Trophoblast cell (in vitro differentiated cells and primary cell): Measurements from ENCODE around the gene CPT1B.

Experiments
- DNase-seq, 2 donors: peaks; one replicate each; pipeline ENCODE4 v3.0.0-alpha.2; 2016
- H2AFZ ChIP-seq: 2 replicates; pipeline ENCODE4 v1.6.1; 2013; ENCODE audit warnings: low read length, moderate library complexity, mild to moderate bottlenecking; ENCODE audit not compliant: insufficient read depth, poor library complexity
- H2AK5ac ChIP-seq: 2 replicates; pipeline ENCODE4 v1.6.1; 2013; ENCODE audit warnings: mild to moderate bottlenecking, low read length
- H2BK120ac ChIP-seq: 2 replicates; pipeline ENCODE4 v1.6.1; 2013; ENCODE audit warnings: low read length, mild to moderate bottlenecking, moderate library complexity; ENCODE audit not compliant: insufficient read depth, poor library complexity
- H2BK12ac ChIP-seq: 2 replicates; pipeline ENCODE4 v1.6.1; 2013; ENCODE audit warnings: mild to moderate bottlenecking, low read length, moderate library complexity
- H2BK5ac ChIP-seq: 2 replicates; pipeline ENCODE4 v1.6.1; 2013; ENCODE audit warnings: low read length, low read depth, moderate library complexity, mild to moderate bottlenecking; ENCODE audit not compliant: poor library complexity
- H3K14ac ChIP-seq: 2 replicates; pipeline ENCODE4 v1.6.1; 2013; ENCODE audit warnings: mild to moderate bottlenecking, low read length
- H3K18ac ChIP-seq: 2 replicates; pipeline ENCODE4 v1.6.1; 2013; ENCODE audit warnings: mild to moderate bottlenecking, low read length
- H3K23ac ChIP-seq: 2 replicates; pipeline ENCODE4 v1.6.1; 2013; ENCODE audit warnings: low read length
- H3K27ac ChIP-seq: 2 replicates; pipeline ENCODE4 v1.5.1; 2013; ENCODE audit warnings: low read depth, mild to moderate bottlenecking, inconsistent platforms, low read length, moderate library complexity
- H3K27me3 ChIP-seq: 2 replicates; pipeline ENCODE4 v1.6.1; 2013; ENCODE audit warnings: inconsistent platforms, mild to moderate bottlenecking, low read length, moderate library complexity; ENCODE audit not compliant: insufficient read depth
- H3K36me3 ChIP-seq, 2 experiments: 1 replicate in 1 of 2; 2 replicates in 1 of 2; pipeline ENCODE4 v1.6.1; 2013; ENCODE audit warnings: low read length in 2 of 2, mild to moderate bottlenecking in 2 of 2, moderate library complexity in 1 of 2; ENCODE audit not compliant: insufficient read depth in 2 of 2, control insufficient read depth in 1 of 2
- H3K4ac ChIP-seq: 2 replicates; pipeline ENCODE4 v1.6.1; 2013; ENCODE audit warnings: low read depth, mild to moderate bottlenecking, low read length, moderate library complexity
- H3K4me1 ChIP-seq, 2 experiments: 1 replicate in 1 of 2; 2 replicates in 1 of 2; pipeline ENCODE4 v1.6.1; 2013; ENCODE audit warnings: low read length in 2 of 2, mild to moderate bottlenecking in 2 of 2, moderate library complexity in 1 of 2; ENCODE audit not compliant: insufficient read depth in 2 of 2, control insufficient read depth in 1 of 2
- H3K4me2 ChIP-seq: 2 replicates; pipeline ENCODE4 v1.6.1; 2013; ENCODE audit warnings: inconsistent platforms, mild to moderate bottlenecking, low read length, moderate library complexity
- H3K4me3 ChIP-seq: 2 replicates; pipeline ENCODE4 v1.5.1; 2013; ENCODE audit warnings: mild to moderate bottlenecking, low read depth, low read length, inconsistent platforms
- H3K79me1 ChIP-seq: one replicate; pipeline ENCODE4 v1.6.1; 2013; ENCODE audit warnings: low read length
- H3K79me2 ChIP-seq: 2 replicates; pipeline ENCODE4 v1.6.1; 2013; ENCODE audit warnings: low read length, mild to moderate bottlenecking; ENCODE audit not compliant: control insufficient read depth, insufficient read depth, poor library complexity
- H3K9ac ChIP-seq: 2 replicates; pipeline ENCODE4 v1.6.1; 2013; ENCODE audit warnings: mild to moderate bottlenecking, low read length
- H3K9me3 ChIP-seq: 2 replicates; pipeline ENCODE4 v1.6.1; 2013; ENCODE audit warnings: low read depth, mild to moderate bottlenecking, control low read depth, inconsistent platforms, low read length; ENCODE audit not compliant: insufficient read depth
- H4K12ac ChIP-seq: 2 replicates; pipeline ENCODE4 v1.6.1; 2013; ENCODE audit warnings: low read depth, mild to moderate bottlenecking, low read length, moderate library complexity
- H4K8ac ChIP-seq: 2 replicates; pipeline ENCODE4 v1.6.1; 2013; ENCODE audit warnings: low read depth, mild to moderate bottlenecking, low read length, moderate library complexity
- H4K91ac ChIP-seq: one replicate; pipeline ENCODE4 v1.6.1; 2013; ENCODE audit warnings: low read depth, mild to moderate bottlenecking, low read length, moderate library complexity
- WGBS: extraction: QIAGEN DNeasy Blood & Tissue Kit; methylation state at CpG from one replicate; pipeline ENCODE4 v1.1.7; 2013; ENCODE audit warnings: missing lambda C conversion rate; ENCODE audit not compliant: insufficient read length, insufficient coverage; ENCODE audit errors: extremely low coverage; 5-methylcytosine and 5-hydroxymethylcytosine counted together

The CPT1B gene

GRCh38 chr22:50548040-50548920, 29.9 kb downstream of the CPT1B start:
- Histone ChIP-seq H3K79me1 (peaks cover 2% of the 10 kb centered on the region), H2BK5ac (no peak overlapping the region), H2BK12ac (no peak overlapping the region), H4K8ac (no peak overlapping the region), H3K27me3 (no peaks in the 10 kb centered on the region), H3K23ac (no peak overlapping the region), H3K4me3 (no peak overlapping the region), H3K9me3 (no peaks in the 10 kb centered on the region), H3K4me1 (peaks cover 8 to 19% of the 10 kb centered on the region in 2 experiments), H3K9ac (no peak overlapping the region), H4K91ac (peak overlapping the region; percentile 22), H3K4ac (no peak overlapping the region), H2BK120ac (no peak overlapping the region), H2AFZ (no peak overlapping the region), H3K79me2 (no peaks in the 10 kb centered on the region), H3K18ac (no peak overlapping the region), H3K27ac (no peak overlapping the region), H3K36me3 (no peaks in the 10 kb centered on the region), H3K14ac (no peak overlapping the region), H4K12ac (no peak overlapping the region), H2AK5ac (no peak overlapping the region), H3K4me2 (no peak overlapping the region)
- no CpG with 5 or more reads among the region's 56 CpGs for WGBS
- DNase-seq: no peak

GRCh38 chr22:50547263-50547985, 30.8 kb downstream of the CPT1B start:
- no peak overlapping the region for H3K4me3 ChIP-seq
- no peak overlapping the region for H2BK120ac ChIP-seq
- no peak overlapping the region for H4K12ac ChIP-seq
- no CpG with 5 or more reads among the region's 35 CpGs for whole genome bisulfite sequencing
- H3K18ac ChIP-seq: no peak overlapping the region
- no peak overlapping the region for H3K27ac ChIP-seq
- peak overlapping the region; percentile 20 for H2BK12ac ChIP-seq
- H3K4ac ChIP-seq: no peak overlapping the region
- no peak overlapping the region for H3K4me2 ChIP-seq
- no peak overlapping the region for H3K14ac ChIP-seq
- no peaks in the 10 kb centered on the region for H3K79me2 ChIP-seq
- H2AK5ac ChIP-seq: no peak overlapping the region
- no peak overlapping the region for H4K8ac ChIP-seq
- no peak for DNase-seq
- H2AFZ ChIP-seq: no peak overlapping the region
- H3K23ac ChIP-seq: no peak overlapping the region
- H3K9me3 ChIP-seq: no peaks in the 10 kb centered on the region
- peaks cover 2% of the 10 kb centered on the region for H3K79me1 ChIP-seq
- peaks cover 8 to 19% of the 10 kb centered on the region in 2 experiments for H3K4me1 ChIP-seq
- no peaks in the 10 kb centered on the region for H3K27me3 ChIP-seq
- H3K36me3 ChIP-seq: no peaks in the 10 kb centered on the region
- peak overlapping the region; percentile 32 for H4K91ac ChIP-seq
- no peak overlapping the region for H3K9ac ChIP-seq
- H2BK5ac ChIP-seq: no peak overlapping the region

DNA sequence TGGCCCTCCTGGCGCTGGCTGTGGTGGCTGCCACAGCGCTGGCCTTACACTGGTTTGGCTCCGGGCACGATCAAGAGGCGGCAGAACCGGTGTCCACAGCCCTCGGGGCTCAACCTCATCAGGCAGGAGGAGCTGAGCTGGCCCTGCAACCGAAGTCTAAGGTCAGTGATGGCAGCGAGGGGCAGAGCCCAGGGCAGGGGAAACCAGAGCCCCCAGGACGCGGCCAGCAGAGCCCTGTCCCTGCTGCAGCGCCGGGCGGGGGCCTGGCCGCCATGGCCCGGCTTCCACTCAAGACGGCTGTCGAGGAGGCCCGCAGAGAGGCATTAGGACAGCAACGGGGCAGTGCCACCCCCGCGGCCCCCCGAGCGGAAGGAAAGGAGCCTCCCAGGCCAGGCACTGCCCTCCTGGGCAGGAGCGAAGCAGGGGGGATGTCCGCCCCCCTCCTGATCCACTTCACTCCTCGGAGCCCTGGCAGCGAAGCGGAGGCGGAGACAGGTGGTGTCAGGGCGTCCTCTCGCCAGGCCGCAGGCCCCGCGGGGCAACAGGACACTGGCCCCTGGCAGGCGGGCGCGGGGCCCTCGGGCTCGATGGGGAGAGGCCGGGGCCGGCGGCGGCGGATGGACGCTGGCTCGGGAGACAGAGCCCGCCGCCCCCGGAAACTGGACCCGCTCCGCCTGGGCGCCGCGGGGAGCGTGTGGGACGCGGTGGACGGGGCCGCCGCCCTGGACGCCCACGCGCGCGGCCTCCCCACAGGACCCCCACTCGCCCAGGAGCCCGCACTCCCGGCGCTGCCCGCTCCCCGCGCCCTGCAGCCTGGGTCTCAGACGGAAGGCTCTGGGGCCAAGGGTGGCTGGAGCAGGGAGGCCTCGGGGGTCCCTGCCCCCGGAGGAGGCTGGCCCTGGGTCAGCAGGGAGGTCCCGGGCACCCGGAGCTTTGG, 31.6 kb downstream of the CPT1B start:
- Histone ChIP-seq H3K27ac (no peak overlapping the region), H3K79me2 (no peaks in the 10 kb centered on the region), H3K79me1 (peaks cover 2% of the 10 kb centered on the region), H3K27me3 (no peaks in the 10 kb centered on the region), H3K9ac (no peak overlapping the region), H2AFZ (no peak overlapping the region), H2BK12ac (peak overlapping the region; percentile 20), H4K12ac (no peak overlapping the region), H3K18ac (no peak overlapping the region), H3K4ac (no peak overlapping the region), H3K14ac (no peak overlapping the region), H3K23ac (no peak overlapping the region), H2BK120ac (no peak overlapping the region), H3K36me3 (no peaks in the 10 kb centered on the region), H3K4me1 (peaks cover 8 to 19% of the 10 kb centered on the region in 2 experiments), H2AK5ac (peak overlapping the region; percentile 18), H3K4me2 (no peak overlapping the region), H4K8ac (no peak overlapping the region), H3K9me3 (no peaks in the 10 kb centered on the region), H3K4me3 (no peak overlapping the region), H2BK5ac (no peak overlapping the region), H4K91ac (peak overlapping the region; percentile 32)
- peak in 1 of 2 donors; percentile 77 for DNase-seq
- WGBS: no CpG with 5 or more reads among the region's 78 CpGs
